ENCODE results near the gene DCDC2.
"Not testable (repeated sequence)": the region's sequence is repeated elsewhere in the genome, so short reads cannot be mapped to it uniquely, and the experiment has no call there.

Gene DCDC2

DNA sequence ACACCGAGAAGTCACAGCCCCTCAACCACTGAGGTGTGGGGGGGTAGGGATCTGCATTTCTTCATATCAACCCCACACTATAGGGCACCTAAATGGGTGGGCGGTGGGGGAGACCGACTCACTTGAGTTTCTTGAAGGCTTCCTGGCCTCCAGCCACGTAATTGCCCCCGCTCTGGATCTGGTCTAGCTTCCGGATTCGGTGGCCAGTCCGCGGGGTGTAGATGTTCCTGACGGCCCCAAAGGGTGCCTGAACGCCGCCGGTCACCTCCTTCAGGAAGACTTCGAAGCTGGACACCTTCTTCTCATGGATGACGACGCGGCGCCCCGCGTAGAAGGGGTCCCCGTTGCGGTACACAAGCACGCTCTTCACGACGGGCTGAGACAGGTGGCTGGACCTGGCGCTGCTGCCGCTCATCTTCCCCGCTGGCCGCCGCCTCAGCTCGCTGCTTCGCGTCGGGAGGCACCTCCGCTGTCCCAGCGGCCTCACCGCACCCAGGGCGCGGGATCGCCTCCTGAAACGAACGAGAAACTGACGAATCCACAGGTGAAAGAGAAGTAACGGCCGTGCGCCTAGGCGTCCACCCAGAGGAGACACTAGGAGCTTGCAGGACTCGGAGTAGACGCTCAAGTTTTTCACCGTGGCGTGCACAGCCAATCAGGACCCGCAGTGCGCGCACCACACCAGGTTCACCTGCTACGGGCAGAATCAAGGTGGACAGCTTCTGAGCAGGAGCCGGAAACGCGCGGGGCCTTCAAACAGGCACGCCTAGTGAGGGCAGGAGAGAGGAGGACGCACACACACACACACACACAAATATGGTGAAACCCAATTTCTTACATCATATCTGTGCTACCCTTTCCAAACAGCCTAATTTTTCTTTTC lies at the start of gene DCDC2:
Gene DCDC2 (minus strand): TSS at position 724 of the 883 bp plus-strand sequence. CDS start 309 bp downstream, at position 415.
- no peak for FAIRE-seq

DNA sequence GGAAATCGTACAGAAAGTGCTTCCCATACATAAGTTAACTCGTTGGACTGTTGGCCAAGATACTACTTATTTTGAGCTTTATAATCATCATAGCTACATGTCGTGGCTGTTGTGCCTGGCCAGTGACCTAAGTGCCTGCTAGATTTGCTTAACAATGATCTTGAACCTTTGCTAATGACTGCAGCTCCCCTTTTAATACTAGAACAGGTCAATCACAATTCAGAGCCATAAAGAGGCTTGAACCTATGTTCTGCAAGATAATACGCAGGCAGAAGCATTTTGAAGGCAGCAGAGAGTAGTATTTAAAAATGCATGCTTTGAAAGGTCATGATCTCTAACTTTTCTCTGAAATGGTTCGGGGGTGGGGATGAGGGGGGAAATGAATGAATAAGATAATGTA lies 47.4 kb upstream of the DCDC2 start:
- FAIRE-seq = no peak

DNA sequence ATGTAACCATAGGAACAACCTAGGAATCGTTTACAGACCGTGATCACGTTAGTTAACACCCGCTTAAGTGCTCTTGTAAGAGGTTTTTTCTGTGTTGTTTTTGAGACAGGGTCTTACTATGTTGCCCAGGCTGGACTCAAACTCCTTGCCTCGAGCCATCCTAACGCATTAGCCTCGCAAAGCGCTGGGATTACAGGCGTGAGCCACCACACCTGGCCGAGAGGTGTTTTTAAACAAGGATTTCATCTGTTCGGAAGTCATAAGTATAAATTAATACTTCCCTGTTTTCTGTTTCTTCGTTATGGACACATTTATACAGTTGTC lies 45.6 kb upstream of the DCDC2 start:
- no peak for FAIRE-seq

DNA sequence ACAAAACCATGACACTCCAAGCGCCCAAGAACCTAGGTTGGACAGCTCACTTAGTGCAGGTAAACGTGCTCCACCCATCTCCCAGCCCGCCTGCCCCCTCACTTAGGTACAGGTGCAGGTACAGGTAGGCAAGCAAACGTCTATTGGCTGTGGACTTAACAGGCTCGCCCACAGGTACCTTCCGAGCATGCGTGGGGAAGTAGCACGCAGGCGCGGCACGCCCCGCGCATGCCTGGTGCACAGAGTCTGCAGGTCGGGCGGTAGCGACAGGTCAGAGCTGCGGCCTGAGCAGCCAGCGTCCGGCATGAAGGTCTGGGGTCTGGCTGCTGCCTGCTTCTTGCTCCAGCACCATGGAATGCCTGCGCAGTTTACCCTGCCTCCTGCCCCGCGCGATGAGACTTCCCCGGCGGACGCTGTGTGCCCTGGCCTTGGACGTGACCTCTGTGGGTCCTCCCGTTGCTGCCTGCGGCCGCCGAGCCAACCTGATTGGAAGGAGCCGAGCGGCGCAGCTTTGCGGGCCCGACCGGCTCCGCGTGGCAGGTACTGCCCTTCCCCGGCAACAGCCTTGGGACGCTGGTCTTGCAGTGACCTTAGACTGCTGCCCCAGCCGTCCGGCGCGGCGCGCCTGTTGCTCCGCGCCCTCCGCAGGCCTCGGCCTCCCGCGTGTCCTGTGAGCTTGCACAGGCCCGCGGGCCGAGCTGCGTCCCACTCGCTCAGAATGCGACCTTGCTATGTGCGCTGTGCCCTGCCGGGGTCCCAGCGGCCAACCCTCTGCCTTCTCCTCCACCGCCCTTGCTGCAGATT lies 45.0 kb upstream of the DCDC2 start, which contains the start of gene MRS2:
Gene MRS2 (plus strand): TSS at position 240 of the 804 bp plus-strand sequence. CDS start 111 bp downstream, at position 351.
- FAIRE-seq = no peak

DNA sequence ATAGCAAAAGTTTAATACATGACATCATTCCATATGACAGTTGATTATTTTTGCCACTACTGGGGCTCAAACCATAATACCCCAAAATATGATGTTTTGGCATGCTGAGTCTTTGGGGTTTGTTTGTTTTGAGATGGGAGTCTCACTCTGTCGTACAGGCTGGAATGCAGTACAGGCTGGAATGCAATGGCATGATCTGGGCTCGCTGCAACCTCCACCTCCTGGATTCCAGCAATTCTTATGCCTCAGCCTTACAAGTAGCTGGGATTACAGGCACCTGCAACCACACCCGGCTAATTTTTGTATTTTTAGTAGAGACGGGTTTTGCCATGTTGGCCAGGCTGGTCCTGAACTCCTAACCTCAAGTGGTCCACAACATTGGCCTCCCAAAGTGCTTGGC lies 43.6 kb upstream of the DCDC2 start:
- no peak for FAIRE-seq

DNA sequence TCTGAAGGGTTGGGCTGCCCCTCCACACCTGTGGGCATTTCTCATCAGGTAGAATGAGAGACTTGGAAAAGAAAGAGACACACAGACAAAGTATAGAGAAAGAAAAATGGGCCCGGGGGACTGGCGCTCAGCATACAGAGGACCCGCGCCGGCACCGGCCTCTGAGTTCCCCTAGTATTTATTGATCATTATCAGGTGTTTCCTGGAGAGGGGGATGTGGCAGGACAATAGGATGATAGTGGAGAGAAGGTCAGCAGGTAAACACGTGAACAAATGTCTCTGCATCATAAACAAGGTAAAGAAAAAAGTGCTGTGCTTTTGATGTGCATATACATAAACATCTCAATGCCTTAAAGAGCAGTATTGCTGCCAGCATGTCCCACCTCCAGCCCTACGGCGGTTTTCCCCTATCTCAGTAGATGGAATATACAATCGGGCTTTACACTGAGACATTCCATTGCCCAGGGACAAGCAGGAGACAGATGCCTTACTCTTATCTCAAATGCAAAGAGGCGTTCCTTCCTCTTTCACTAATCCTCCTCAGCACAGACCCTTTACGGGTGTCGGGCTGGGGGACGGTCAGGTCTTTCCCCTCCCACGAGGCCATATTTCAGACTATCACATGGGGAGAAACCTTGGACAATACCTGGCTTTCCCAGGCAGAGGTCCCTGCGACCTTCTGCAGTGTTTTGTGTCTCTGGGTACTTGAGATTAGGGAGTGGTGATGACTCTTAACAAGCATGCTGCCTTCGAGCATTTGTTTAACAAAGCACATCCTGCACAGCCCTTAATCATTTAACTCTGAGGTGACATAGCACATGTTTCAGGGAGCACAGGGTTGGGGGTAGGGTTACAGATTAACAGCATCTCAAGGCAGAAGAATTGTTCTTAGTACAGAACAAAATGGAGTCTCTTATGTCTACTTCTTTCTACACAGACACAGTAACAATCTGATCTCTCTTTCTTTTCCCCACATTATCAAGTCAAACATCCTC lies 42.5 kb upstream of the DCDC2 start:
- not testable (repeated sequence) for FAIRE-seq

DNA sequence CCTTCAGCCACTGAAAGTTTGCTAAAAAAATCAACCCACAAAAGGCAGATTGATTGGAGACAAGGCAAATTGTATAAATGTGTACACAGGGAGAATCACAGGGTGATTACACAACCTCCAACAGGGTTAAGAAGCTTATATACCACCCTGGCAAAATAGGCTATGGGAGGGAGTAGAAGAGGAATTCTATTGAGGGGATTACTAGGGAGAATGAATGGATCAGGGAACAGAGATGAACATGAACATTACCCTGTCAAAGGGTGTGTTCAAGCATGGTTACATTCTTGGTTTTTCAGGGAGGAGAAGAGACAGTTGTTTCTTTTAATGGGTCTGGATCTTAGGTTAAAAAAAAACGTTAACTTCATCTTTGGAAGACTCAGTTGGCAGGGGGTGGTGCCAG lies 39.8 kb upstream of the DCDC2 start:
- no peak for FAIRE-seq

DNA sequence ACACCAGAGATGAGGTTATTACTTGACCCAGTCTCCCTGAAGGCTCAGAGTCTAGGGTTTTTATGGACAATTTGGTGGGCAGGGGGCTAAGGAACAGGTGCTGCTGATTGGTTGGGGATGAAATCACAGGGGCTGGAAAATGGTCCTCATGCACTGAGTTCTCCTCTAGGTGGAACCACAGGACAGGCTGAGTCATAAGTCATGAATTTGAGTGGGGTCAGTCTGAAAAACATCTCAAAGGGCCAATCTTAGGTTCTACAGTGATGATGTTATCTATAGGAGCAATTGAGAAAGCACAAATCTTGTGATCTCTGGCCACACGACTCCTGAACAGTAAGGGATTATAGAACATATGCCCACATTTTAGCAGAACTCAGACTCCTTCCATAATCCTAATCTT lies 39.0 kb upstream of the DCDC2 start:
- FAIRE-seq = no peak

DNA sequence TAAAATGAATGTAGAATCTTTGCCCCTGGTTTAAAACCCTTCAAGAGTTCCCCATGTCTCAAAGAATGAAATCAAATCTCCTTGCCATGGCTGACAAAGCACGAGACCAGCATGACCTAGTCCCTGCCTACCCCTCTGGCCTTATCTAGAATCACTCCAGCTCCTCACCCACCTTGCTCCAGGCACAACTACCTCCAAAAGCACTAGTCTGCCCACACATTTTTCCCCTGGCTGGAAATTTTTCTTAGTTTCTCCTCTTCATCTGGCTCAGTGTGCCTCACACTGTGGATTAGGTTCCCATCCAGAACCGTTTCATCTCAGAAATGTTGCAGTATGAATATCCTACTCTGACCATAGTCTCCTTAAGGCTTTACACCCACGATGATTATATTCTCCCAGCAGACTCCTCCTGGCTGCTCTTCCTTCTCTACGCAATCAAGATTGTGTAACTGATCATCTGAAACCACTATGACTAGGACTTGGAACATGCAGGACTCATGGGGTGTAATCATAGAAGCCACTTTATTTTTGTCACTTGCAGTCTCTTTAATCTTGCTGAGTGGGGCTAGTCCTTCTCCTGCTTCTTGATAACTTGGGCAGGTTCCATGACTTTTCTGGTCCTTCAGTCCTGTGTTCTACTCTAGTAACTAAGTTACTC lies 37.0 kb upstream of the DCDC2 start:
- no peak for FAIRE-seq

DNA sequence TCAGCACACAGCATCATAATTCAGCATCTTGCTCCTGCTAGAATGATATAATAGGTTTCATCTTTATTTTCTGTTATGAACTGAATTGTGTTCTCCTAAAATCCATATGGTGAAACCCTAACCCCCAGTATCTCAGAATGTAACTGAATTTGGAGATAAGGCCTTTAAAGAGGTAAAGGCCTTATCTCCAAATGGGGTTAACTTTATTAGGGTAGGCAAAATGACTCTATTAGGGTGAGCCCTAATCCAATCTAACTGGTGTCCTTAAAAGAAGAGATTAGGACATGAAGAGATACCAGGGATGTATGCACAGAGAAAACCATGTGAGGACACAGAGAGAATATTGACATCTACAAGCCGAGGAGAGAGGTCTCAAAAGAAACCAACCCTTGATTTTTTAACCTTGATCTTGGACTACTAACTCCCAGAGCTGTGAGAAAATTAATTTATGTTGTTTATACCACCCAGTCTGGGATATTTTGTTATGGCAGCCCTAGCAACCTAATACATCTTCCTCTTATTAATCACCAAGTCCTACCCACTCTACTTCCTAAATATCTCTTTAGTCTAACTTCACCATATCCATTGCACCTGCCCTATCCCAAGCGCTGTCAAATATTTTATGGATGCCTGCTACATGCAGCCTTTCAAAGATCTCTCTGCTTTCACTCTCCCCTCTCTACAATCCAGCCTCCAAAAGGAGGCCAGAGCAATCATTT lies 36.4 kb upstream of the DCDC2 start:
- FAIRE-seq = no peak

DNA sequence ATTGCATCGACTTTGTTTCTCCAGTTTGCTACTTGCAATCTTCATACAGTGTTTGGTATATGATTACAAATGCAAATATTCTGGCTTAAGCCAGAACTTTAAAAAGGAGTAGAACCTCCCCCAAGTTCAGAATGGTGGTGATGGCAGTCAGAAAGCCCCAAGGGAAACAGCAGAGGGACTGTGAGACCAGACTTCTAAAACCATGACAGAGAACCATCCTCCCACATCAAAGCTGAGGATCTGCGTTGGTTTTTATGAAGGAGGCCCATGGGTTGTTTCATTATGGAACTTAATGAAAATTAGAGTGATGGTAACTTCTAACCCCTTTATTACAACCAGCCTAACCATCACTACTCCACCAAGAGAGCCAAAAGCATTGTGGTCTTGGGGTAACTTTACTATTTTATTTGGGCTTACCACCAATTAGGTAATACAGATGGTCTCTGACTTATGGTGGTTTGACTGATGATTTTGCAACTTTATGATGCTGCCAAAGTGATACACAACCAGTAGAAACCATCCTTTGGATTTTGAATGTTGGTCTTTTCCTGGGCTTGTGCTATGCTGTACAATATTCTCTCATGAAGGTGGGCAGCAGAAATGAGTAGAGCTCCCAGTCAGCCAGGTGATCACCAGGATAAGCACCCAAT lies 34.0 kb upstream of the DCDC2 start:
- no peak for FAIRE-seq

DNA sequence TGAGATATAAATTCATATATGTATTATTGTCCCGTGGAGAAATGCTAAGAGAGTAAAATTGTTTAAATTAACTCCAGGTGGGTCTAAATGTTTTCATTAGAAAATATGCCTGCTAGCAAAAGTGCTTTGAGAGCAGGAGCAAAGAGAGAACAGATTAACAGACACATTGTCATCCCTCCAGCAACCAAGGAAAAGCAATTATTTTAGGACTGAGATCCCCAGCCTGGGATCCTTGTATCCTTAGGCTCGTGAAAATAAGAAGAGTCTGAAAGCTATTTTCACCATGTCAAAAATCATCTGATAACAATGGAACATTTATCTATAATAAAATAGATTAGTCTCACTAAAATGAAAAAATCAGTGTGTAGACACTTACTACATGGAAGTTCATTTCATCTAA lies 33.3 kb upstream of the DCDC2 start:
- no peak for FAIRE-seq

DNA sequence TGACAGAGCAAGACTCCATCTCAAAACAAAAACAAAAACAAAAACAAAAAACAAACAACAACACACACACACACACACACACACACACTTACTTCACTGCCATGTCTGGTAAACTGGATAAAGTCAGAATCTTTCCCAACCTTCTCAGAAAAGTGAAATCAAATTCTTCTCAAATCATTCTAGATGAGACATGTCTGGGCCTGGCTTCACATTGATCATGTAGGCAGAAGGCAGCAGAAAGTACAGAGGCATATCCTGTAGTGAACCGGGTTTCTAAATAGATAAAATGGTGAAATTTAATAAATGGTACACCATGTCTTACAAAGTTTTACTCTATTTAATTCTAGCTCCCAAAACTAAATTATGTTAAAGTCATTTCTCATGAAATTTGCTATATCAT lies 30.0 kb upstream of the DCDC2 start:
- no peak for FAIRE-seq

DNA sequence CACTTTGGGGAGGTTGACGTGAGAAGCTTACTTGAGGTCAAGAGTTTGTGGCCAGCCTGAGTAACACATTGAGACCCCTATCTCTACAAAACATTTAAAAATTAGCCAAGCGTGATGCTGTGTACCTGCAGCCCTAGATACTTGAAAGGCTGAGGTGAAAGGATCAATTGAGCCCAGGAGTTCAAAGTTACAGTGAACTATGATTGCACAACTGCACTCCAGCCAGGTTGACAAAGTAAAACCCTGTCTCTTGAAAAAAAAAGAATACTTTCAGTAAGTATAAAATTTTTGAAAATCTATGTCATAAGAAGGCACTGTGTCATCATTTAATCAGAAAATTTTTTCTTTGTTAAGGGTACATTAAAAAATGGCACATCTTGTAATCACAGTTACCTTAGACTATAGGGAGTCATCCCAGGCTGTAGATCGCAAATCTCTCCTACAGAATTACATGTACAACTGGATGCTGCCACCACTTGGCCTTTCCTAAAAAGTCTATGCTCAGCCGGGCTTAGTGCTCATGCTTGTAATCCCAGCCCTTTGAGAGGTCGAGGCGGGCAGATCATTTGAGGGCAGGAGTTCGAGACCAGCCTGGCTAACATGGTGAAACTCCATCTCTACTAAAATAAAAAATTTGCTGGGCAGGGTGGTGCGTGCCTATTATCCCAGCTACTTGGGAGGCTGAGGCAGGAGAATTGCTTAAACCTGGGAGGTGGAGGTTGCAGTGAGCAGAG lies 27.8 kb upstream of the DCDC2 start:
- FAIRE-seq = no peak

DNA sequence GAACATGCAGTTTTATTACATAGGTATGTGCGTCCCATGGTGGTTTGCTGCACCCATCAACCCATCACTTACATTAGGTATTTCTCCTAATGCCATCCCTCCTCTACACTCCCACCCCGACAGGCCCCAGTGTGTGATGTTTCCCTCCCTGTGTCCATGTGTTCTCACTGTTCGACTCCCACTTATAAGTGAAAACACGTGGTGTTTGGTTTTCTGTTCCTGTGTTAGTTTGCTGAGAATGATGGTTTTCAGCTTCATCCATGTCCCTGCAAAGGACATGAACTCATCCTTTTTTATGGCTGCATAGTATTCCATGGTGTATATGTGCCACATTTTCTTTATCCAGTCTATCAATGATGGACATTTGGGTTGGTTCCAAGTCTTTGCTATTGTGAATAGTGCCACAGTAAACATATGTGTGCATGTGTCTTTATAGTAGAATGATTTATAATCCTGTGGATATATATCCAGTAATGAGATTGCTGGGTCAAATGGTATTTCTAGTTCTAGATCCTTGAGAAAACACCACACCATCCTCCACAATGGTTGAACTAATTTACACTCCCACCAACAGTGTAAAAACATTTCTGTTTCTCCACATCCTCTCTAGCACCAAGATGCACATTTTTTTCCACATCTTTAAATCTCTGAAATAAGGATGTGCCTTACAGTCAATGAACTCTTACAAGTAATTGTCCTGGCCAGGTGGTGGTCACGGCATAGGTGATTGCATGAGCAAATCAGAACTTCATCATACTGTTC lies 26.7 kb upstream of the DCDC2 start:
- not testable (repeated sequence) for FAIRE-seq

DNA sequence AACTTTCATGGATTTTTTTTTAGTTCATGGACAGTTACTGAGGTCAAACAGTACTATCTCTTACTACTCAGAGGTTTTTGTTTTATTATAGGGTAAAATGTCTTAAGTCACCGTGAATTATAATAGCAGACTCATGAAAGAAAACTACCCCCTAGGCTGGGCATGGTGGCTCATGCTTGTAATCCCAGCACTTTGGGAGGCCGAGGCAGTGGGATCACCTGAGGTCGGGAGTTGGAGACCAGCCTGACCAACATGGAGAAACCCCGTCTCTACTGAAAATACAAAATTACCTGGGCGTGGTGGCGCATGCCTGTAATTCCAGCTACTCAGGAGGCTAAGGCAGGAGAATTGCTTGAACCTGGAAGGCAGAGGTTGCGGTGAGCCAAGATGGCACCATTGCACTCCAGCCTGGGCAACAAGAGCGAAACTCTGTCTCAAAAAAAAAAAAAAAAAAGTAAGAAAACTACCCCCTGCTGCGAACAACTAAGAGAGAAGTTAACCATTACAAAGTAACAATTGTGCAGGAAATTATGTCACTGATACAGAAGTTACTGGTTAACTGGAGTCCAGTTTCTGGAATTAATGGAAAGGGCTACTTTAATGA lies 25.1 kb upstream of the DCDC2 start:
- FAIRE-seq = not testable (repeated sequence)

DNA sequence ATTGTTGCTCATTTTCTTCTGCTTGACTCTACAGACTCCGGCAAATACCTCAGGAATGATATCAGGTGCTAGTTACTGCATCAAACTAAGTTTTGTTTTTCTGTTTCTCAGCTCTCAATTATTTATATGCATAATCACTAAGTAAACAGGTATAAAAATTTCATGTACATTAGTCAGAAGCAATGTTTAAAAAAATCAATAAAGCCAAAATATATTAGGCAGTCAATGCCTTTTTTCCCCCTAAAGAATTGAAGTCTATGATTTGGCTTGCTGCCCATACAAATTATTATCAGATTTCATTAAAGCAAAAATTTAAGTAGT lies 24.3 kb upstream of the DCDC2 start:
- FAIRE-seq = no peak

DNA sequence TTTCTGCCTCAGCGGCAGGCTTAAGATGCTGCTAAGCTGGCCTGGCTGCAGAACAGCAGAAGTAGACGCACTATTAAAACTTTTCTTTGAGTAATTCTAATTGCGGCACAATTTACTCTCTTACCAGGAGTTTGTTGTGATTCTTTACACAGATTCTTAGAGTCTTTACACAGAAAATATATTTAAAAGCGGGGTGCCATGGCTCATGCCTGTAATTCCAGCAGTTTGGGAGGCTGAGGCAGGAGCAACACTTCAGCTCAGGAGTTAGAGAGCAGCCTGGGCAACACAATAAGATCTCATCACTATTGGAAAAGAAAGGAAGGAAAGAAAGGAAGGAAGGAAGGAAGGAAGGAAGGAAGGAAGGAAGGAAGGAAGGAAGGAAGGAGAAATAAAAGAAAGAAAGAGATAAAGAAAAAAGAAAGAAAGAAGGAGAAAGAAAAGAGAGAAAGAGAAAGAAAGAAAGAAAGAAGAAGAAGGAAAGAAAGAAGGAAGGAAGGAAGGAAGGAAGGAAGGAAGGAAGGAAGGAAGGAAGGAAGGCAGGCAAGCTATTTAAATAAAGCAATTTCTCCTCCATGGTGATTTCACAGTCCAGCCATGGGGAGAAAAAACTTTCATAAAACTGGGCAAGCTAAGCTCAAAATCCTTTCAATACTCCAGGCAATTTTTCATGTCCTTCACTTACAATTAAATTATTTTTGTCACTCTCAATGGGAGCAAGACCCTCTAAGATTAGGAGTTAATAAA lies 23.8 kb upstream of the DCDC2 start:
- FAIRE-seq = no peak

All from colon (tissue), 2 donors.